ENCODE results near the gene LEKR1. TPM values are rescaled to one million over a fixed set of nuclear protein-coding genes. Genes with fewer than 3 reads are reported as not detected.
"Not testable (repeated sequence)": the region's sequence is repeated elsewhere in the genome, so short reads cannot be mapped to it uniquely, and the experiment has no call there.

The LEKR1 gene
- total RNA-seq, 1 experiment from 2014 or later = 1.3 TPM

DNA sequence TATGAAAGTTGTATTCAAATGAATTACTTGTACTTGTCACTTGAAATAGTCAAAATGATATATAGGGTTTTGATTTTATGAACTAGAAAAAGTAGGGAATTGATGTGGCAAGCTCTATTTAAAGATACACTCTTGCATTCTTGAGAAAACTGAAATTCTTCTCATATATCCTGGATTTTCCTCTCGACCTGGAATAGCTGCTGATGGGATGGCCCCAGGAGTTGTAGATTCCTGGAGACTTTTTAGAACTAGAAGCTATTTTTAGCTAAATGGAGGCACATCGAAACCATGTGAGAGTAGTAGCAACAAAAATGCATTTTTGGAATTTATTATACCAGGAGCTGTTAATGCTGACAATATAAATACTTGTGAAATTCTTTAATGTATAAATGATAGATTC lies 125.9 kb downstream of the LEKR1 start:
- Mint-ChIP-seq H3K36me3 (ENCODE audit: insufficient read depth, unreplicated experiment) (no peaks in the 10 kb centered on the region), H3K4me1 (ENCODE audit: insufficient read depth, unreplicated experiment) (no peaks in the 10 kb centered on the region), H3K9me3 (ENCODE audit: unreplicated experiment) (no peaks in the 10 kb centered on the region), H3K27me3 (ENCODE audit: insufficient read depth, unreplicated experiment) (no peaks in the 10 kb centered on the region), H3K4me3 (ENCODE audit: unreplicated experiment) (no peak overlapping the region), H3K27ac (ENCODE audit: low read depth, unreplicated experiment) (no peak overlapping the region)
- no TSS peak for BruUV-seq (replicated peaks)
- intact Hi-C loops (cut with micrococcal nuclease) = no loop called here
- TF ChIP-seq, protein P1, sequence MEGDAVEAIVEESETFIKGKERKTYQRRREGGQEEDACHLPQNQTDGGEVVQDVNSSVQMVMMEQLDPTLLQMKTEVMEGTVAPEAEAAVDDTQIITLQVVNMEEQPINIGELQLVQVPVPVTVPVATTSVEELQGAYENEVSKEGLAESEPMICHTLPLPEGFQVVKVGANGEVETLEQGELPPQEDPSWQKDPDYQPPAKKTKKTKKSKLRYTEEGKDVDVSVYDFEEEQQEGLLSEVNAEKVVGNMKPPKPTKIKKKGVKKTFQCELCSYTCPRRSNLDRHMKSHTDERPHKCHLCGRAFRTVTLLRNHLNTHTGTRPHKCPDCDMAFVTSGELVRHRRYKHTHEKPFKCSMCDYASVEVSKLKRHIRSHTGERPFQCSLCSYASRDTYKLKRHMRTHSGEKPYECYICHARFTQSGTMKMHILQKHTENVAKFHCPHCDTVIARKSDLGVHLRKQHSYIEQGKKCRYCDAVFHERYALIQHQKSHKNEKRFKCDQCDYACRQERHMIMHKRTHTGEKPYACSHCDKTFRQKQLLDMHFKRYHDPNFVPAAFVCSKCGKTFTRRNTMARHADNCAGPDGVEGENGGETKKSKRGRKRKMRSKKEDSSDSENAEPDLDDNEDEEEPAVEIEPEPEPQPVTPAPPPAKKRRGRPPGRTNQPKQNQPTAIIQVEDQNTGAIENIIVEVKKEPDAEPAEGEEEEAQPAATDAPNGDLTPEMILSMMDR (IDR thresholded peaks at IDR 0.05; ENCODE audit: unreplicated experiment) = no peak
- DNase-seq (ENCODE audit: unreplicated experiment) = no peak
- ChIA-PET POLR2A (no interaction called here), CTCF (interaction anchor here (0.8 kb wide), 1 partner anchor 32 kb away, joined by 3 read pairs; no protein-coding TSS in a partner anchor)

DNA sequence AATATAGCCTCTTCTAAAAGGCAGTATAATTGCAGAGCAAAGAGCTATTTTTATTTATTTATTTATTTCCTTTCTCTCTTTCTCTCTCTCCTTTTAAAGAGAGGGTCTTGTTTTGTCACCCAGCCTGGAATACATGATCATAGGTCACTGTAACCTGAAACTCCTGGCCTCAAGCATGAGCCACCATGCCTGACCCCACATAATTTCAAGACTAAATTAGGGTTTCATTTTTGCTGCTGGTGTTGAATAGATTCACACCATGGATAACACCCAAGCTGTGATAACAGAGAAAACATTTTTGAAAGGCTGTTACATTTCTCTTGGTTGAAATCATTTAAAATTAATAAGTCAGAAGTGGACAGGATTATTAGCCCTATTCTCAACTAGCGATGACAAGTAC lies 131.6 kb downstream of the LEKR1 start:
- no peak for DNase-seq (ENCODE audit: unreplicated experiment)
- Mint-ChIP-seq H3K9me3 (ENCODE audit: unreplicated experiment) (no peaks in the 10 kb centered on the region), H3K4me3 (ENCODE audit: unreplicated experiment) (no peak overlapping the region), H3K27ac (ENCODE audit: low read depth, unreplicated experiment) (no peak overlapping the region), H3K27me3 (ENCODE audit: insufficient read depth, unreplicated experiment) (no peaks in the 10 kb centered on the region), H3K4me1 (ENCODE audit: insufficient read depth, unreplicated experiment) (no peaks in the 10 kb centered on the region), H3K36me3 (ENCODE audit: insufficient read depth, unreplicated experiment) (no peaks in the 10 kb centered on the region)
- POLR2A ChIA-PET = no interaction called here
- intact Hi-C loops (cut with micrococcal nuclease) = no loop called here
- CTCF ChIA-PET = no interaction called here
- TF ChIP-seq, protein P1 (IDR thresholded peaks at IDR 0.05; ENCODE audit: unreplicated experiment) = no peak
- no TSS peak for BruUV-seq (replicated peaks)

DNA sequence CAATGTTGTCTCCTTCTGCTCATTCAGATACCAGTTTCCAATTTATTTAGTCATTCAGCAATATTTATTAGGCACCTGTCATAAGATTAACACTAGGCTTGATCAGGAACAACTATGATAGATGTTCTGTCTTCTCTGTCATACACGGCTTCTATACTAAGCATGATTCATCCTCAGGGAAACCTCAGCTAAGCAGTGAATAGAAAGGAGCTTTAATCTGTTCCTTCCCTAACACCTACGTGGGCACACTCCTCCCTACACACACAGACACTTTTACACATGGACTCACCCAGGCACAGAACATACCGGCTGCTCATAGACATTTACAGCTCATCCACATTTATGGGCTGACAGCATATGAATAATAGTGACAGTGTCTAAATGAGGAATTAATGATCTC lies 136.9 kb downstream of the LEKR1 start:
- intact Hi-C loops (cut with micrococcal nuclease) = no loop called here
- Mint-ChIP-seq H3K4me3 (ENCODE audit: unreplicated experiment) (no peak overlapping the region), H3K27me3 (ENCODE audit: insufficient read depth, unreplicated experiment) (no peaks in the 10 kb centered on the region), H3K27ac (ENCODE audit: low read depth, unreplicated experiment) (no peak overlapping the region), H3K36me3 (ENCODE audit: insufficient read depth, unreplicated experiment) (no peaks in the 10 kb centered on the region), H3K9me3 (ENCODE audit: unreplicated experiment) (no peaks in the 10 kb centered on the region), H3K4me1 (ENCODE audit: insufficient read depth, unreplicated experiment) (no peaks in the 10 kb centered on the region)
- BruUV-seq (replicated peaks) = no TSS peak
- ChIA-PET POLR2A (interaction anchor here (0.8 kb wide), 1 partner anchor 10 kb away, joined by 3 read pairs; no protein-coding TSS in a partner anchor), CTCF (interaction anchor here (1.0 to 1.3 kb wide), 2 partner anchors 8 to 114 kb away, joined by 3 to 6 read pairs; no protein-coding TSS in a partner anchor)
- TF ChIP-seq, protein P1 (IDR thresholded peaks at IDR 0.05; ENCODE audit: unreplicated experiment) = no peak
- no peak for DNase-seq (ENCODE audit: unreplicated experiment)

DNA sequence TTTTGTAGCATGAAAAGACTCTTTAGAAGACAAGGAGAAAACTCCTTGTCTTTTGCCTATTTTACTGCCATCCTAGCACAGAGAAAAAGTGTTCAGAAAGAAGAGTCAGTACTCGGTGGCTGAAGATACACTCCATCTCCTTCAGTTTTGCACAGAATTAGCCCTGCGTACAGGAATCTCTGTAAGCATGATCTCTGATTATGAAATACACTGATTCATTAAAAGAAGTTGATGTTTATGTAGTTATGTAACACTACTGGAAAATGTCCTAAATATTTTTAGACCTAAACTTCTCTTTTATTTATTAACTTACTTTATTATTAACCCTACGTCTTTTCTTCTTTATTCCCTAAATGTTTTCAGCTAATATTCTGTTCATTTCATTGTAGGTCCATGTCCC lies 138.4 kb downstream of the LEKR1 start:
- no peak overlapping the region for H3K4me3 Mint-ChIP-seq (ENCODE audit: unreplicated experiment)
- TF ChIP-seq, protein P1 (IDR thresholded peaks at IDR 0.05; ENCODE audit: unreplicated experiment) = no peak
- ChIA-PET CTCF (no interaction called here), POLR2A (no interaction called here)
- peak; percentile 27 for DNase-seq (ENCODE audit: unreplicated experiment)
- H3K9me3 Mint-ChIP-seq (ENCODE audit: unreplicated experiment) = no peaks in the 10 kb centered on the region
- no peaks in the 10 kb centered on the region for H3K36me3 Mint-ChIP-seq (ENCODE audit: insufficient read depth, unreplicated experiment)
- no peaks in the 10 kb centered on the region for H3K27me3 Mint-ChIP-seq (ENCODE audit: insufficient read depth, unreplicated experiment)
- BruUV-seq (replicated peaks) = no TSS peak
- intact Hi-C loops (cut with micrococcal nuclease) = no loop called here
- no peaks in the 10 kb centered on the region for H3K4me1 Mint-ChIP-seq (ENCODE audit: insufficient read depth, unreplicated experiment)
- no peak overlapping the region for H3K27ac Mint-ChIP-seq (ENCODE audit: low read depth, unreplicated experiment)

DNA sequence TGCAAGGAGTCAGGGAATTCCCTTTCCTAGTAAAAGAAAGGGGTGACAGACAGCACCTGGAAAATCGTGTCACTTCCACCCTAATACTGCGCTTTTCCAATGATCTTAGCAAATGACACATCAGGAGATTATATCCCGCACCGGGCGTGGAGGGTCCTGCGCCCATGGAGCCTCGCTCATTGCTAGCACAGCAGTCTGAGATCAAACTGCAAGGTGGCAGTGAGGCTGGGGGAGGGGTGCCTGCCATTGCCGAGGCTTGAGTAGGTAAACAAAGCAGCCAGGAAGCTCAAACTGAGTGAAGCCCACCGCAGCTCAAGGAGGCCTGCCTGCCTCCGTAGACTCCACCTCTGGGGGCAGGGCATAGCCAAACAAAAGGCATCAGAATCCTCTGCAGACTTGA lies 140.2 kb downstream of the LEKR1 start:
- BruUV-seq (replicated peaks); H3K4me1 Mint-ChIP-seq (ENCODE audit: insufficient read depth, unreplicated experiment); POLR2A ChIA-PET; DNase-seq (ENCODE audit: unreplicated experiment); H3K4me3 Mint-ChIP-seq (ENCODE audit: unreplicated experiment); H3K27ac Mint-ChIP-seq (ENCODE audit: low read depth, unreplicated experiment); H3K36me3 Mint-ChIP-seq (ENCODE audit: insufficient read depth, unreplicated experiment); intact Hi-C loops (cut with micrococcal nuclease); CTCF ChIA-PET; H3K9me3 Mint-ChIP-seq (ENCODE audit: unreplicated experiment); H3K27me3 Mint-ChIP-seq (ENCODE audit: insufficient read depth, unreplicated experiment): not testable (repeated sequence)
